ENCODE results near the gene RDH8.
"Not testable (repeated sequence)": the region's sequence is repeated elsewhere in the genome, so short reads cannot be mapped to it uniquely, and the experiment has no call there.

The RDH8 gene

DNA sequence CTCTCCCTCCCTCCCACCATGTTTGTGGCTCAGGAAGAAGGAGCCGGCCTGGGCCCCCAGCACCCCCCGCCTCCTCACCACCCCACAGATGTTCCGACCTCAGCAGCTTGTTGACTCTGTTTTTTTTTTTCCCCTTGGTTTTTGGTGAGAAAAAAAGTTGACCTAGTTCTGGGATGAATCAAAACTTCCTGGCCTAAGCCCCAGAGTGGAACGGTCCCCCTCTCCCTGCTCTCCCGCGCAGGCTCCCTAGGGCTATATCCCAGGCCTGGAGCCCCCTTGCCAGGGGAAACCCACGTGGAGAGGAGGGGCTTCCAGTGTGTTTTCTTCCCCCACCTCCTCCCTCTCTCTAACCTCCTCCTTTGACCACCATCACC, 7.0 kb upstream of the RDH8 start:
- no peak for DNase-seq

DNA sequence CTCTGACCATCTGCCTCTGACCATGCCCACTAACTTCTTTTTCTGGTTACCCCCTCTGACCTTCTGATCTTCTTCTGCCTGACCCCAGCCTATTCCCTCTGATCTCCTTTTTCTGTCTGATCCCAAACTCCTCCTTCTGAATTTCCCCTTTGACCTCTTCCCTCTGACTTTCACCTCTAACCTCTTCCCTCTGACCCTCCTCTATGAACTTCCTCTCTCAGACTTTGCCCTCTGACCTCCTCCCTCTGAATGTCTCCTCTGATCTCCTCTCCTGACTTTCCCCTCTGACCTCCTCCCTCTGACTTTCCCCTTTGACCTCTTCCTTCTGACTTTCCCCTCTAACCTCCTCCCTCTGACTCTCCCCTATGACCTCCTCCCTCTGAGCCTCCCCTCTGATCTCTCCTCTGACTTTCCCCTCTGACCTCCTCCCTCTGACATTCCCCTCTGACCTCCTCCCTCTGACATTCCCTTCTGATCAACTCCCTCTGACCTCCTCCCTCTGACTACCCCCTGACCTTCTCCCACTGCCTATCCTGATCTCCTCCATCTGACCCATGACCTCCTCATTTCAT, 6.4 kb upstream of the RDH8 start:
- DNase-seq = no peak

DNA sequence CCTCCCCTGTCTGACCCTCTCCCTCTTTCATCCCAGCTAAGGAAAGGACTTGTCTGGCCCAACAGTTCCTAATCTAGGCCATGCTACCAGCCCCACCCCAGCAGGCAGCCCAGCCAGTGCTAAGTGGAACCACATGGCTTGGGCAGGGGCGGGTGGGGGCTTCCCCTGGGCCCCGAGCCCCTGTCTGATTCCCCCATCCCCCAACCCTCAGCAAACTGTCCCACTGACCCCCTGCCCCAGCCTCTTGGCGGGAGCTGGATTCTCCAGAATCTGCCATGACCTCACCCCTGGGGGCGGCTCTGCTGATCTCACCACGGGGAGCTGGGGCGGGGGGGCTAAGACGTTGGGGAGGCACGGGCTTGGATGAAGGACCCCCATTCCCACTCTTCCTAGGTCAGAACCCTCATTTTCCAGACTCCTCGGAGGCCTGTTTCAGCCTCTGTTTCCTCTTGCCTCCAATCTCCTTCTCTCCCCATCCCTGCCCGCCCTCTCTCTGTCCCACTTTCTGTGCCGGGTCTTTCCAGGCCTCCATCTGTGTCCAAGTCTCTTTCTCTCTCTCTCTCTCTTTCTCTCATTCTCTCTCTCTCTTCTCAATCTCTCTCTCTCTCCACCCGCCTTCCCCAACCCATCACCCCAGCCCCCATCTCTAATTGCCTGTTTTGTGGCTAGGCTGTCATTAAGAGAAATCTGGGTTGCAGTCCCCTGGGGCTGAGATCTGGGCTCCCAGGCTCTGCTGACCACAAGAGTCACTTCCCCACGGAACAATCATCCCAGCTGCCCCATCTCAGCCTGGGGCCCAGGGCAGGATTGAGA, 5.7 kb upstream of the RDH8 start:
- peak; percentile 84 for DNase-seq

DNA sequence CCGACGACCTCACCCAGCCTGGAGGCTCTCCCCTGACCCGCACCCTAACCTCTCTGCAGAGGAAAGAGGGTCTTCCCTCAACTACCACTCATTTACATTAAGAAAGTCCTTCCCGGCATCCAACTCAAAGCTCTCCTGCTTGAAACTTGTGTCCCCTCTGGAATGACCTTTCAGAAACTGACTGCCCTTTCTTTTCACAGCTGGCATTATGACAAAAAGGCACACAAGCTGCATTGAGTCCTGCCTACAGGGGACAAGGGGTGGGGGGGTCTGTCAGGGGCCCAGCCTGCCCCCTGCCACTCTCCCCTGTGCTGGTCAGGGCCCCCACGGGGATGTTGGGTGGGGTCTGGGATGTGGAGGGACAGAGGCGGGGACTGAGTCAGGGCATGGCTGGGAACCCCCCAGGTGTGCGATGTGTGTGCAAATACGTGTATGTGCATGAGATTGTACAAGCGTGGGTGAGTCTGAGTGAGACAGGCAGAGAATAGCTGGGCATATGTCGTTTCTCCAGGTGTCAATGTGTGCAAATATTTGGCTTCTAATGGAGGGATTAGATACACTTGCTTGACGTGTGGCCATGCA, 5.0 kb upstream of the RDH8 start:
- DNase-seq = no peak

DNA sequence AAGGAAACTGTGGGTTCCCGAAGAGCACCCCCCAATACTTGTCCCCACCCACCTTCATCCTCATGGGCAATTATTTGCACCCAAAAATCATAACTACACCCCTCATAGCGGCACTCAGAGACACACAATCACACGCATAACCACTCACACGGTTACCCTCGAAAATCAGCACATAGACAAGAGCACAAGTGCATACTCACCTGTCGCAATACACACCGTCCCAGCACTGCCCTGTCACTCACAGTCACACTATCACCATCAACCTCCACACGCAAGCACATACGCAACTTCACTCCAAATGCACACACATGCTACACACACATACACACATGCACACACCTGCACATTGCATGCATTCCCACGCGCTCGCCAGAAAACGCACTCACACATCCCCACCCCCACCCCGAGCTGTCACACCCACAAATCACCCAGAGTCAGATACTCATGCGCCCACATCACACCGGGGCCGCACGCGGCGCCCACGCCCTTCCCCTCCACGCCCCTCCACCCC, 3.5 kb upstream of the RDH8 start:
- peak; percentile 4 for DNase-seq

DNA sequence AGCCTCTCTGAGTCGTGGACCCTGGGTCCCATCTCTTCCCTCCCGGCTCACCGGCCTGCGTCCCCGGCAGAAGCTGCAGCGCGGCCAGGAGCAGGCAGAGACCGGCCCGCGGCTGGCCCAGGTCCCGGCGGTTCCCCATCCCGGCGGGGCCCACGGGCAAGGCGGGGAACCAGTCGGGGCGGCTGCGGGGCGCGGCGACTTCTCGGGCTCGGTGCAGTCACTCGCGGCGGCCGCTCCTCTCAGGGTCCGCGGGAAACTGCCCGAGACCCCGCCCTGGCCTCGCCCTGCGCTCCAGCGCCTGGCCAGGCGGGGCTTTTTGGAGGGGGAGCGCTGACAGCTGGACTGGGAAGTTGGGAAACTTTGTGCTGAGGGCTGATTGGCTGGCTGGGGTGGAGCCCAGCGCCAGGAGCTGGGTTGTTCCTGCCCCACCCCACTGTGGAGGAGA, 3.0 kb upstream of the RDH8 start, which contains the start of gene COL5A3:
Gene COL5A3, minus strand, starts transcription at position 258 of the 445 bp plus-strand sequence. Its CDS starts 119 bp downstream, at position 139.
- peak; percentile 53 for DNase-seq

DNA sequence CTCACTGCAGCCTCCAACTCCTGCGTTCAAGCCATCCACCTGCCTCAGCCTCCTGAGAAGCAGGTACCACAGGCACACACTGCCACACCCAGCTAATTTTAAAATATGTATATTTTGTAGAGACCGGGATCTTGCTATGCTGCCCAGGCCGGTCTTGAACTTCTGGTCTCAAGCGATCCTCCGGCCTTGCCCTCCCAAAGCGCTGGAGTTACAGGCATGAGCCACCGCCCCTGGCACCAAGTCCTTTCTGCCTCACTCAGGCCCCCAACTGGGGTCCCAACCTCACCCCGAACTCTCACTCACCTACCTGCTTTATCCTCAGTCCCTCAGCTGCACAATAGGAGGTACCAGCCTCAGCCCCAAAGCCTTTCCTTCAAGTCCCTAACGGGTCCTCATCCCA, 2.3 kb upstream of the RDH8 start:
- no peak for DNase-seq

DNA sequence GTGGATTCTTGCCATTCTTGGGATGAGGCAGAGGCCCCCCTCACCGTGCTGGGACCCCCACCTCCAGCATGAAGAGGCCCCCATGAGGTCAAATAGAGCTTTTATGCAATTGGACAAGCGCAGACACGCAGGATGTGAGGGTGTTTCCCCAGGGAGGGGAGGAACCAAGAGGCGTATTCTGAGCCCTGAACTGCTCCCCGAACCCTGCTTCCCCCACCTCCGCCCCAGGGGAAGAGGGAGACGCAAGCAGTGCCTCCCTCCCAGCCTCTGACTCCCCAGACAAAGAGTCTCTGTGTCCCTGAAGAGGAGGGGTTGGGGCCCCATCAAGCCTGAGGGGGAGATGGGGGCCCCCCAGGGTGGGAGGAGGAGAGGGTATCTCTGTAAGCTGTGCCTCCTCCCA, 1.3 kb upstream of the RDH8 start:
- no peak for DNase-seq

DNA sequence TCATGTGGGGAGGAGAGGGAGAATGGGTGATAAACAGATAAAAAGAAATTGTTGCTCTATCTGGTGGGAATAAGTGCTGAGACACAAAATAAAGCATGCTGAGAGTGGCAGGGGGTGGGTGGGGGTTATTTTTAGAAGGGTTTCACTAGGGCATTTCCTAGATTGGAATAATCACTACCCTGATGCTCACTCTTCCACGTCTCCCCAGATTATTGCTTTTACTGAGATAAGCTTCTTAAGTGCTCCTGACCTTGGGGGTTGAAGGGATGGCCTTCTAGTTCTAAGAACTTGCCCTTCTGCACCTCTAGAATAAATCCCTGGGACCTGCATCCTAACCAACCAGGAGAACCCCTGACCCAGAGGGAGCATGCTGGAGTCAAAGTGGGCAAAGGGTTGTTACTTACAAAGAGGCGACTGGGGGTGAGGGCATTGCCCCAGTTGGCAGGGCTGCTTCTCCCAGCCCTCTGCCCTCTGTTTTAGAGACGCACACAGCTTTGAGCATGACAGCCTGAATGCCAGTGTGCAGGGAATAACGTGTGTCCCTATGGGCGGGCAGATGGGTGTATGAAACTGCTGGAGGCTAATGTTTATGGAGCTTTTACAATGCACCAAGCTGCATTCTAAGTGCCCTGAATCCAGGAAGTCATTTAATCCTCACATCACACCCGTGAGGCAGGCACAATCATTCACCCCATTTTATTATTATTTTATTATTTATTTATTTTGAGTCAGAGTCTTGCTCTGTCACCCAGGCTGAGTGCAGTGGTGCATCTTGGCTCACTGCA, 743 bp downstream of the RDH8 start:
- no peak for DNase-seq

DNA sequence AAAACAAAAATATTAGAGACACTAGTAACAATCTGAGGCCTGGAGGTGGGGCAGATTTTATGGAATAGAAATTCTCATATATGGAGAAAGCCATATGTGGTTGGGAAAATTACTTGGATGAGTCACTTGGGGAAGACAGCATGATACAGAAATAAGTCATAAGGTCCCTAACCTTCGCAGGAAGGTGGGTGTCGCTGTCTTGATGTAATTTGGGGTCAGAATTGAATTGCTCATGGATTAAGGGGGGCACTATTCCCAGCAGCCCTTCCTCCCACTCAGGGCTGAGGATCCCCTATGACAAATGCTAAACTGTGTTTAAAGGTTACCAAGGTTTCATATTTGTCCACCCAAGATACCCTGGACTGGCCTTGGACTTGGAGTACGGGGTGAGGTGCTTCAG, 5.0 kb downstream of the RDH8 start:
- DNase-seq = peak; percentile 77

DNA sequence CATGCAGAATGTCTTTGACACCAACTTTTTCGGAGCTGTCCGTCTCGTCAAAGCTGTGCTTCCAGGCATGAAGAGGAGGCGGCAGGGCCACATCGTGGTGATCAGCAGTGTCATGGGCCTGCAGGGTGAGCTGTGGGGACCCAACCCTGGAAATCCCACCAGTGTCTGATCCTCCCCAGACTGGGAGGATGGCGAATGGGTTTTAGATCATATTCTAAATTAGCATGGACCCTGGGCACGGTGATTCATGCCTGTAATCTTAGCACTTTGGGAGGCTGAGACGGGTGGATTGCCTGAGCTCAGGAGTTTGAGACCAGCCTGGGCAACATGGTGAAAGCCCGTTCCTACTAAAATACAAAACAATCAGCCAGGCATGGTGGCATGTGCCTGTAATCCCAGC, 5.5 kb downstream of the RDH8 start:
- no peak for DNase-seq

DNA sequence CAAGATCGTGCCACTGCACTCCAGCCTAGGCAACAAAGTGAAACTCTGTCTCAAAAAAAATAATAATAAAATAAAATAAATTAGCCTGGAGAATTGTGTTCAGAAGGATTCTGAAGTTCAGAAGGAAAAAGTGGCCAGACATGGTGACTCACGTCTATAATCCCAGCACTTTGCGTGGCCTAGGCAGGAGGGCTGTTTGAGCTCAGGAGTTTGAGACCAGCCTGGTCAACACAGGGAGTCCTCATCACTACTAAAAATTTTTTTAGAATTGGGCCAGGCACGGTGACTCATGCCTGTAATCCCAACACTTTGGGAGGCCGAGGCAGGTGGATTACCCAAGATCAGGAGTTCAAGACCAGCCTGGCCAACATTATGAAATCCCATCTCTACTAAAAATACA, 6.0 kb downstream of the RDH8 start:
- DNase-seq = peak; percentile 47

DNA sequence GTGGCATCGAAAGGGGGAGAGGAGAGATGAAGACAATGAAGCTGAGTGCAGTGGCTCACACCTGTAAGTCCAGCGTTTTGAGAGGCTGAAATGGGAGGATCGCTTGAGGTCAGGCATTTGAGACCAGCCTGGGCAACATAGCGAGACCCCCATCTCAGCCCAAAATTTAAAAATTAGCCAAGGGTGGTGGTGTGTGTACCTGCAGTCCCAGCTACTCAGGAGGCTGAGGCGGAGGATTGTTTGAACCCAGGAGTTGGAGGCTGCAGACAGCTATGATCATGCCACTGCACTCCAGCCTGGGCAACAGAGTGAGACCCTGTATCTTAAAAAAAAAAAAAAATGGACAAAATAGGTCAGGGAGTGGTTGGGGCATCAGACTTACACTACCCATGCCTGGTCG, 7.6 kb downstream of the RDH8 start:
- no peak for DNase-seq

DNA sequence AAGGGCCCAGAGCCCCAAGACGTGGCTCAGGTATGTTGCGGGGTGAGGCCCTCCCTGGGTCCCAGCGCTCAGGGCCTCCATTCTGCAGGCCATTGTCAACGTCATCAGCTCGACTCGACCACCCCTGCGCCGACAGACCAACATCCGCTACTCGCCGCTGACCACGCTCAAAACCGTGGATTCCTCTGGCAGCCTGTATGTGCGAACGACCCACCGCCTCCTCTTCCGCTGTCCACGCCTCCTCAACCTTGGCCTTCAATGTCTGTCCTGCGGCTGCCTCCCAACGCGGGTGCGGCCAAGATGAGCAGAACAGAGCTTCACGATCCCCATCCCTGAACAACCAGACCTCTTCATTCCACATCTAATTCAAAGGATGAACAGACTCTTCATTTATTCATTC, 8.2 kb downstream of the RDH8 start:
- no peak for DNase-seq

DNA sequence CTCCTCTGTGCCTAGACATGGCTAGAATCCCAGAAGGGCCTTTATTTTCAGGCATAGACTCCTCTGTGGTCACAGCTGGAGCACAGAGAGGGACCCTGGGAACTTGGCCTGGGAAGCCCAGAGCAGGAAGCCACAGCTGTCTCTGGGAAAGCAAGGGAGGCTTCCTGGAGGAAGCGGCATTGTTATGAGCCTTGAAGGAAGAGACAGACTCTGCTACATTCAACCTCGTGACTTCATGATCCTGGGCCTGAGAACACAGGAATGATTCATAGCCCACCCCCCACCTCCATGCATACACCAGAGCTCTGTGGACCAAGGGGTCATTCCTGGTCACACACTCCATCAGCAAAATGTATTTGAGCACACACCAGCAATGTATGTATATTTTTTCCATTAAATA, 8.6 kb downstream of the RDH8 start:
- DNase-seq = no peak

DNA sequence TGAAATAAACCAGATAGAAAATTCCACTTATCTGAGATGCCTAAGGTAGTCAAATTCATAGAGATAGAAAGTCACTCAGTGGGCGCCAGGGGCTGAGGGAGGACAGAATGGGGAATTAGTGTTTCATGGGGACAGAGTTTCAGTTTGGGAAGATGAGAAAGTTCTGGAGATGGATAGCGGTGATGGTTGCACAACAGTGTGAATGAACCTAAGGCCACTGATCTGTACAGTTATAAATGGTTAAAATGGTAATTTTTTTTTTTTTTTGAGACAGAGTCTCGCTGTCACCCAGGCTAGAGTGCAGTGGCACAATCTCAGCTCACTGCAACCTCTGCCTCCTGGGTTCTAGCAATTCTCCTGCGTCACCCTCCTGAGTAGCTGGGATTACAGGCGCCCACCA, 9.8 kb downstream of the RDH8 start:
- DNase-seq = not testable (repeated sequence)

DNA sequence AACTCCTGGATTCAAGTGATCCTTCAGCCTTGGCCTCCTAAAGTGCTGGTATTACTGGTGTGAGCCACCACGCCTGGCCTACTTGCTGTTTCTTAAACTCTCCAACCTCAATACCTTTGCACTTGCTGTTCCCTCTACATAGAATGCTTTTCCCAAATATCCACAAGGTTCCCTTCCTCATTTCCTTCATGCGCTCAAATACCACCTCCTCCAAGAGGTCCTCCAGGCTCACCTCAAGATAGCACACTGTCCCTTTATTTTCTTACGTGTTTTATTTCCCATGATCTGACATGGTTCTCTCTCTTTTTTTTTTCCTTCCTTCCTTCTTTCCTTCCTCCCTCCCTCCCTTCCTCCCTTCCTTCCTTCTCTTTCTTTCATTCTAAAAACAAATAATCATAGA, 13.5 kb downstream of the RDH8 start:
- no peak for DNase-seq

DNA sequence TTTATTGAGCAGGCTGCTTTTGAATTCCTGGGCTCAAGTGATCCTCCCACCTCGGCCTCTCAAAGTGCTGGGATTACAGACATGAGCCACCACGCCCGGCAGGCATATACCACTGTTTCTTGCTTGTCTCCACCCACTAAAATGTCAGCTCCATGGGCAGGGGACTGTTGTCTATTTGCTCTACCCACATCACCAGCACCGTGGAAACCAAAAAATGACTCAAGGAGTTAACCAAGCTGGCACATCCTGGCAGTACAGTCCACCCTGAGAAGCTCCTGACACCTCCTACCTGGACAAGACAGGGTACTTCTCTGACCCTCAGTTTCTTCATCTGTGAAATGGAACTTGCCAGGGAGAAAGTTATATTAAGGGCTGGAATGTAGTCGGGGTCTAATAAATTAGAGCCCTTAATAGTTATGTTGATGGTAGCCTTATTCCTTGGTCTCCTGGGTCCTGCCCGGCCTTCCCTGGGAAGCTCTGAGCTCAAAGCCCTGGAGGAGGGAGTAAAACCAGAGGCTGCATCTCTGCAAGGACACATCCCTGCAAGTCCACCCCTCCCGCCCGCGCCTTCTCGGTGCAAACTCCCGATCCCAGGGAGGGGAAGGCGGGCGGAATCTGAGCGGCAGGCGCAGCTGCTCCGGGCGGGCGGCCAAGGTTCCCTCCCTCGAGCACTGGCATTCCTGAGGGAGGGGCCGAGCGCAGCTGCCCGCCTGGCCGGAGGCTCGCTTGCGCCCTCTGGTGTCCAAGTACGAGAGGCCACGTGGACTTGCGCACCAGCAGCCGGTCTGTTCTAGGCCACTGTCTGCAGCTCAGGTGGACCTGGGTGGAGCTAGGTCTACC, 14.1 kb downstream of the RDH8 start:
- peak; percentile 92 for DNase-seq

DNA sequence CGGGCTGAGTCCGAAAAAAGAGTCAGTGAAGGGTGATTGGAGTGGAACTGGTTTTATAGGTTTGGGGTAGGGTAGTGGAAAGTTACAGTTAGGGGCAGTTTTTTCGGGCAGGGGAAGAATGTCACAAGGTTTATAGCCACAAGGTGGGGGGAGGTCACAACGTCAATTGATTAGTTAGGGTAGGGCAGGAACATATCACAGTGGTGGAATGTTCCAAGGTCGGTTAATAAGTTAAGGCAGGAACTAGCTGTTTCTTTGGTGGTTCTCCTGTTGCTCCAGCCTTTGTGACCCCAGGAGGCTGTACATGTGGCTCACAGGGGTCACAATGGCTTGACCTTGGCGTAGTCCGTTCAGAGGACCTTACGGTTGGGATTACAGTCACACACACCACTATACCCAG, 20.3 kb downstream of the RDH8 start:
- no peak for DNase-seq

DNA sequence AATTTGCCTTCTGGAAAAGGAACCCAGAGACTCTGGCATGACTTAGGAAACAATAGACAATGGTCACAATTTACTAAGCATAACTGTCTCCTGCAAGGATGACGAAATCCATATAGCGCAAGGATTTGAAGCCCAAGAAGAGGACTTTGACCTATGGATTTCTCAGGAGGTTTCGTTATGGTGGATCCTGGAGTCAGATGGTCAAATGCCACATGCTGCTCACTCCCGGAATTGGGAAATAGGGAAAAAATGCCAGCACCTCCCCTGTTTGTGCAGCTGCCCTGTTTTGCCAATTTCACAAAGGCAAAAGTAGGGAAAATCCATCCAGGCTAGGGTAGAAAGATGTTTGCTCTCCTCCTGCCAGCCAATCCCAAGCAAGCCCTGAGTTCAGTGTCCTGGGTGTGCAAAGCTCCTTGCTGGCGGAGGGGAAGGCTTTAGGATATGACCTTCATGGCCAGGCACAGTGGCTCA, 23.4 kb downstream of the RDH8 start:
- DNase-seq = no peak

DNA sequence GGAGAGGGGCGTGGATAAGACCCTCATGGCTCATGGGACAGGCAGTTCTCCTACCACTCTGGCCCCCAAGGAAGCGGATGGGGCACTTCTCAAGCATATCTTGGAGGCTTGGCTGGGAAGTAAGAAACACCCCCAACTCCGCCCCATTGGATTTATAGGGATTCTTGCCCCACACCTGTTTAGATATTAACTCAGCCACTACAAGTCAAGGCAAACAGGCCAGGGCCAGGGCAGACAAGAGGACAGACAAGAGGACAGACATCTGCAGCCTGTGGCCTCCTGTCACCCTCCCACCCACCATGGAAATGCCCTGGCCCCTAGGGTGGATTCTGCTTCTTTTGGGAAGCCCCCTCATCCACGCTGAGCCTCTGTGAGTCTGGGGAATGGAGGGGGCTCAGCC, 24.1 kb downstream of the RDH8 start:
- no peak for DNase-seq

DNA sequence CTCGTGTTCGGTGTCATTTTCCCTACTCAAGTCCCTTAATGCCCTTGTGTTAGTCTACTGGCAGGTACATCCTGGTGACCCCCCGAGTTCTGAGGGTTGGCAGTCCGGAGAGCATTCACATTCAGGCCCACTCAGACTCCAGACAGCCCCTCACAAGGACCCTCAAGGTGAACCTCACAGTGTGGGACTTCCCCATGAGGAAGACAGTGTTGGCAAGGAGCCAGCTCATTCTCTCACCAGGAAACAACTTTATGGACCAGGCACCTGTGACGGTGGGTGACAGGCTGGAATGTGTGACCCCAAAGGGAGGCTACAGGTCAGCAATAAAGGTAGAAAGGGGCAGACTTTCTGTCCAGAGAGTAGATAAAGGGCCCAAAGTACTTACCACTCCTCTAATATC, 24.5 kb downstream of the RDH8 start:
- no peak for DNase-seq
